ENCODE measurements around the gene SNRPE.

The SNRPE gene

GRCh38 chr1:203871114-203871880, 9.9 kb downstream of the SNRPE start:
- DNase-seq (ENCODE audit: insufficient read length, low spot score) (peak; percentile 26), FAIRE-seq (no peak)
- no peak for TF ChIP-seq PAX5 (IDR thresholded peaks at IDR 0.05; ENCODE audit: insufficient read depth, low read length, severe bottlenecking)
- TF ChIP-seq SPI1 (IDR thresholded peaks at IDR 0.05; ENCODE audit: low read depth, low read length) = no peak
- TF ChIP-seq POLR2A (IDR thresholded peaks at IDR 0.05; ENCODE audit: low read depth, low read length) = no peak
- TF ChIP-seq TAF1 (IDR thresholded peaks at IDR 0.05; ENCODE audit: low read depth, low read length) = no peak
- no peak for TF ChIP-seq POU2F2 (IDR thresholded peaks at IDR 0.05; ENCODE audit: low read depth, low read length)
- no peak; the same call in 1 of the 2 replicates for TF ChIP-seq POLR2AphosphoS5 (IDR thresholded peaks at IDR 0.05; ENCODE audit: low read depth, low read length)

GRCh38 chr1:203873094-203873493, 11.7 kb downstream of the SNRPE start:
- DNase-seq (ENCODE audit: insufficient read length, low spot score) (no peak), FAIRE-seq (no peak)
- TF ChIP-seq PAX5 (IDR thresholded peaks at IDR 0.05; ENCODE audit: insufficient read depth, low read length, severe bottlenecking) (no peak), SPI1 (IDR thresholded peaks at IDR 0.05; ENCODE audit: low read depth, low read length) (no peak), TAF1 (IDR thresholded peaks at IDR 0.05; ENCODE audit: low read depth, low read length) (no peak), POLR2AphosphoS5 (IDR thresholded peaks at IDR 0.05; ENCODE audit: low read depth, low read length) (no peak)

GRCh38 chr1:203878422-203878821, 17.0 kb downstream of the SNRPE start:
- FAIRE-seq (no peak), DNase-seq (ENCODE audit: insufficient read length, low spot score) (no peak)
- TF ChIP-seq POU2F2 (IDR thresholded peaks at IDR 0.05; ENCODE audit: low read depth, low read length) = no peak
- TF ChIP-seq TAF1 (IDR thresholded peaks at IDR 0.05; ENCODE audit: low read depth, low read length) = no peak
- no peak for TF ChIP-seq SPI1 (IDR thresholded peaks at IDR 0.05; ENCODE audit: low read depth, low read length)
- TF ChIP-seq POLR2AphosphoS5 (IDR thresholded peaks at IDR 0.05; ENCODE audit: low read depth, low read length) = no peak
- no peak for TF ChIP-seq PAX5 (IDR thresholded peaks at IDR 0.05; ENCODE audit: insufficient read depth, low read length, severe bottlenecking)

GRCh38 chr1:203880606-203881005, 19.2 kb downstream of the SNRPE start:
- TF ChIP-seq TAF1 (IDR thresholded peaks at IDR 0.05; ENCODE audit: low read depth, low read length) = no peak
- TF ChIP-seq POLR2A (IDR thresholded peaks at IDR 0.05; ENCODE audit: low read depth, low read length) = no peak
- TF ChIP-seq POLR2AphosphoS5 (IDR thresholded peaks at IDR 0.05; ENCODE audit: low read depth, low read length) = no peak
- no peak for TF ChIP-seq SPI1 (IDR thresholded peaks at IDR 0.05; ENCODE audit: low read depth, low read length)
- no peak for TF ChIP-seq POU2F2 (IDR thresholded peaks at IDR 0.05; ENCODE audit: low read depth, low read length)
- TF ChIP-seq PAX5 (IDR thresholded peaks at IDR 0.05; ENCODE audit: insufficient read depth, low read length, severe bottlenecking) = no peak
- FAIRE-seq (no peak), DNase-seq (ENCODE audit: insufficient read length, low spot score) (no peak)

GRCh38 chr1:203888807-203889251, 27.4 kb downstream of the SNRPE start:
- FAIRE-seq (no peak), DNase-seq (ENCODE audit: insufficient read length, low spot score) (no peak)
- TF ChIP-seq PAX5 (IDR thresholded peaks at IDR 0.05; ENCODE audit: insufficient read depth, low read length, severe bottlenecking) (no peak), POLR2AphosphoS5 (IDR thresholded peaks at IDR 0.05; ENCODE audit: low read depth, low read length) (no peak), TAF1 (IDR thresholded peaks at IDR 0.05; ENCODE audit: low read depth, low read length) (no peak), SPI1 (IDR thresholded peaks at IDR 0.05; ENCODE audit: low read depth, low read length) (no peak)

GRCh38 chr1:203891950-203892349, 30.6 kb downstream of the SNRPE start:
- FAIRE-seq = no peak
- no peak for DNase-seq (ENCODE audit: insufficient read length, low spot score)
- TF ChIP-seq POU2F2 (IDR thresholded peaks at IDR 0.05; ENCODE audit: low read depth, low read length) (no peak), POLR2AphosphoS5 (IDR thresholded peaks at IDR 0.05; ENCODE audit: low read depth, low read length) (no peak), POLR2A (IDR thresholded peaks at IDR 0.05; ENCODE audit: low read depth, low read length) (no peak), SPI1 (IDR thresholded peaks at IDR 0.05; ENCODE audit: low read depth, low read length) (no peak), PAX5 (IDR thresholded peaks at IDR 0.05; ENCODE audit: insufficient read depth, low read length, severe bottlenecking) (no peak), TAF1 (IDR thresholded peaks at IDR 0.05; ENCODE audit: low read depth, low read length) (no peak)

- FAIRE-seq = no peak
- DNase-seq (ENCODE audit: insufficient read length, low spot score) = no peak
- TF ChIP-seq SPI1 (IDR thresholded peaks at IDR 0.05; ENCODE audit: low read depth, low read length) (no peak), POLR2A (IDR thresholded peaks at IDR 0.05; ENCODE audit: low read depth, low read length) (no peak), PAX5 (IDR thresholded peaks at IDR 0.05; ENCODE audit: insufficient read depth, low read length, severe bottlenecking) (no peak), POU2F2 (IDR thresholded peaks at IDR 0.05; ENCODE audit: low read depth, low read length) (no peak), POLR2AphosphoS5 (IDR thresholded peaks at IDR 0.05; ENCODE audit: low read depth, low read length) (no peak), TAF1 (IDR thresholded peaks at IDR 0.05; ENCODE audit: low read depth, low read length) (no peak)
These were observed 37.3 kb downstream of the SNRPE start for GRCh38 chr1:203898458-203899352.

- DNase-seq (ENCODE audit: insufficient read length, low spot score) (no peak), FAIRE-seq (no peak)
- TF ChIP-seq POLR2AphosphoS5 (IDR thresholded peaks at IDR 0.05; ENCODE audit: low read depth, low read length) = no peak
- TF ChIP-seq POLR2A (IDR thresholded peaks at IDR 0.05; ENCODE audit: low read depth, low read length) = no peak
- TF ChIP-seq SPI1 (IDR thresholded peaks at IDR 0.05; ENCODE audit: low read depth, low read length) = no peak
- TF ChIP-seq POU2F2 (IDR thresholded peaks at IDR 0.05; ENCODE audit: low read depth, low read length) = no peak
- no peak for TF ChIP-seq PAX5 (IDR thresholded peaks at IDR 0.05; ENCODE audit: insufficient read depth, low read length, severe bottlenecking)
- TF ChIP-seq TAF1 (IDR thresholded peaks at IDR 0.05; ENCODE audit: low read depth, low read length) = no peak
These were observed 37.9 kb downstream of the SNRPE start for GRCh38 chr1:203899353-203899716.

Data from GM12891 (cell line).